ENCODE measurements around the gene CENATAC. TPM values are rescaled to one million over a fixed set of nuclear protein-coding genes. Genes with fewer than 3 reads are reported as not detected.
"Not testable (repeated sequence)": the region's sequence is repeated elsewhere in the genome, so short reads cannot be mapped to it uniquely, and the experiment has no call there.

CENATAC gene, protein sequence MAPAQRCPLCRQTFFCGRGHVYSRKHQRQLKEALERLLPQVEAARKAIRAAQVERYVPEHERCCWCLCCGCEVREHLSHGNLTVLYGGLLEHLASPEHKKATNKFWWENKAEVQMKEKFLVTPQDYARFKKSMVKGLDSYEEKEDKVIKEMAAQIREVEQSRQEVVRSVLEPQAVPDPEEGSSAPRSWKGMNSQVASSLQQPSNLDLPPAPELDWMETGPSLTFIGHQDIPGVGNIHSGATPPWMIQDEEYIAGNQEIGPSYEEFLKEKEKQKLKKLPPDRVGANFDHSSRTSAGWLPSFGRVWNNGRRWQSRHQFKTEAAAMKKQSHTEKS
- total RNA-seq (100 to 1,000 TPM; 116 TPM), total RNA-seq (84.9 to 86.3 reads per million in 2 donors)

DNA sequence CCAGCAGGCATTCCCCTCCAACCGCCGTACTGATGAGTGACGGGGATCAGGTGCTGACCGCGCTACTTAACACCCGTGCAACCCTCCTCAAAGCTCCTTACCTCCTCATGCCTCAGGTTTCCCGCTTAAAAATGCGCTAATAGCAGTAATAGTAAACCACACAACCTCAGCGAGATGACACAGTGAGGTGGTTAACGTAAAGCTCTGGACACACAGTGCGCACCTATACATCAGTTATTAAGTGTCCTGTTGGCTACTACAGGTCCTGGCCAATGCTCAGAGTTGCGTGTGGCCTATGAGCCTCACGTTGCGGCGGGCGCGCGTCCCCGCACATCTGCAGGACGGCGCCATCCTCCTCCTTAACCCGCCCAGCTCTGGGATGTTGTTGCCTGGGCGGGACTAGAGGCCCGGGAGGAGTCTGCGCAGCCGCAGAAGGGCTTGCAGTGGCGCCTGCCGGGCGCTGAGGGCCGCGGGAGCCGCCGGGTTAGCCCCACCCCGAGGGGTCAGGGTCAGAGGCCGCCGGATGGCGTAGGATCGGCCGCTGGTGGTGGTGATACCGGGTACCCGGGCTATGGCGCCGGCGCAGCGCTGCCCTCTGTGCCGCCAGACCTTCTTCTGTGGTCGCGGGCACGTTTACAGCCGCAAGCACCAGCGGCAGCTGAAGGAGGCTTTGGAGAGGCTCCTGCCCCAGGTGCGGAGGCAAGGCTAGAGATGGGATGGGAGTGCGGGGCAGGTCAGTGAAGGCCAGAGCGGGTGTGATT, at the start of gene CENATAC:
Gene CENATAC (plus strand): TSS at position 512 of the 761 bp plus-strand sequence. CDS start 60 bp downstream, at position 572.
- peaks cover 4% of the 10 kb centered on the region for H3K36me3 Mint-ChIP-seq (ENCODE audit: low read depth)
- peaks cover 22% of the 10 kb centered on the region for H3K4me1 Mint-ChIP-seq
- DNase-seq (peak; percentile 93 to 96 (median 95)), ATAC-seq (peak; percentile 95)
- H3K4me3 Mint-ChIP-seq = peak within 1 kb of the TSS; percentile 98
- H3K27me3 Mint-ChIP-seq = no peaks in the 10 kb centered on the region
- H3K27ac Mint-ChIP-seq = peak within 1 kb of the TSS; percentile 98
- no peaks in the 10 kb centered on the region for H3K9me3 ChIP-seq (ENCODE audit: control insufficient read depth, low read length, poor library complexity, severe bottlenecking)

DNA sequence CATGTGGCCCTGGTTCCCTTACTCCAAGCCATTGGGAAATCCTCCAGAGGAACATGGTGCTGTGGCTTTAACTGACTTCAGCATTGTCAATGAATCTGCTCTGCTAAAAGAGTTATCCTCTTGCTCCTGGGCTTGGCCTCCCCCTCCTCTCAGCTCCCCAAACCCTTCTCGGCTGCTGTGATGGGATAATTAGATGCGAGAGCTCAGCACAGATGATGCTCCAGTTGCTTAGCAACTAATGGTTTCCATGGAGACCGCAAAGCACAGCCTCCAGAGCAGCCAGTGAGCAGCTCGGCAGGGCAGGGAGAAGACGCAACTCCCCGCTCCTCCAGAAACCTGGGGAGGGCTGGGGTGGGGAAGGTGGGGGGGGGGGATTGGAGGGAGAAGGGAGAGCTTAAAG, 44.7 kb upstream of the CENATAC start:
- Mint-ChIP-seq H3K4me1 (peaks cover 10% of the 10 kb centered on the region), H3K27ac (no peak overlapping the region), H3K4me3 (no peak overlapping the region), H3K36me3 (ENCODE audit: low read depth) (peaks cover 2% of the 10 kb centered on the region), H3K27me3 (peaks cover 11% of the 10 kb centered on the region)
- DNase-seq = no peak
- H3K9me3 ChIP-seq (ENCODE audit: control insufficient read depth, low read length, poor library complexity, severe bottlenecking) = no peaks in the 10 kb centered on the region
- no peak for ATAC-seq

DNA sequence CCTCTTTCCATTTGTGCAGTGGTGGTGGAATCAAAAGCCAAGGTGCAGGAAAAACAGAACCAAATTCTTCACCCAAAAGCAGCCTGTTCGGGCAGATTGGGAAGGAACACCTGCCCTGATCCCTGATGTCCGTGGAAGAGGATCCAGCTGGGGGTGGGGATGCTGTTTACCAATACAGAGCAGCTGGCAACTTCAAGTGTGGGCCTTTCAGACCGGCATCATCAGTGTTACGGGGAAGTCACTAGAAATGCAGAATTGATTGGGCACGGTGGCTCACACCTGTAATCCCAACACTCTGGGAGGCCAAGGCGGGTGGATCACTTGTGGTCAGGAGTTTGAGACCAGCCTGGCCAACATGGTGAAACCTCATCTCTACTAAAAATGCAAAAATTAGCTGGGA, 44.0 kb upstream of the CENATAC start:
- Mint-ChIP-seq H3K27me3 (peaks cover 10% of the 10 kb centered on the region), H3K4me1 (peaks cover 10% of the 10 kb centered on the region)
- H3K9me3 ChIP-seq (ENCODE audit: control insufficient read depth, low read length, poor library complexity, severe bottlenecking); DNase-seq; ATAC-seq; H3K27ac Mint-ChIP-seq; H3K4me3 Mint-ChIP-seq; H3K36me3 Mint-ChIP-seq (ENCODE audit: low read depth): not testable (repeated sequence)

DNA sequence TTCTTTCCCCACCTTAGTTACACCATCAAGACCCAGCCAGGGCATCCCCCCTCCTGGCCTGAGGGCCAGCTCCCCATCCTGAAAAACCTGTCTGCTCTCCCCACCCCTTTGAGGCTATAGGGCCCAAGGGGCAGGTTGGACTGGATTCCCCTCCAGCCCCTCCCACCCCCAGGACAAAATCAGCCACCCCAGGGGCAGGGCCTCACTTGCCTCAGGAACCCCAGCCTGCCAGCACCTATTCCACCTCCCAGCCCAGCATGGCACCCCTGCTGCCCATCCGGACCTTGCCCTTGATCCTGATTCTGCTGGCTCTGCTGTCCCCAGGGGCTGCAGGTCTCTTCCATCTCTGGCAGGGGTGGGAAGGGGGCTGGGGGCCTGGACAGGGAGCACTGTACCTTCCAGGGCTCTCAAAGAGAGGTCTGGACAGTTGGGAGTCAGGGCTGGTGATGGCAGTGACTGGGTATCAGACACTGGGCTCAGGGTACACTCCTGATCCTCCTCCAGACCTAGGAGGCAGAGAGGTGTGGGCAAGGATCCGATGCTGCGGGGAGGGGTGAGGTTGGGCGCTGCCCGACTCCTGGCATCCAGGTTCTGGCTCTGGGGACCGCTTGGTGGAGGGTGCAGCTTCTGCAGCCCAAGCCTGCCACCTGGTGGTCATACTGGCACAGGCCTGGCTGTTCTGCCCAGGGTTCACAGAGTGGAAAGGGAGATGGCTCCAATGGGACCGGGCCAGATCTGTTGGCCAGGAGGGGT, 41.7 kb upstream of the CENATAC start, which contains the start of gene UPK2:
Gene UPK2 (plus strand): TSS at position 205 of the 753 bp plus-strand sequence. CDS start 53 bp downstream, at position 258.
- Mint-ChIP-seq H3K4me1 (peaks cover 13% of the 10 kb centered on the region), H3K4me3 (peak within 1 kb of the TSS; percentile 55), H3K27ac (no peak within 1 kb of the TSS), H3K36me3 (ENCODE audit: low read depth) (peaks cover 2% of the 10 kb centered on the region), H3K27me3 (peaks cover 12% of the 10 kb centered on the region)
- DNase-seq (peak; percentile 77 to 89 (median 84)), ATAC-seq (peak; percentile 98)
- H3K9me3 ChIP-seq (ENCODE audit: control insufficient read depth, low read length, poor library complexity, severe bottlenecking) = no peaks in the 10 kb centered on the region

DNA sequence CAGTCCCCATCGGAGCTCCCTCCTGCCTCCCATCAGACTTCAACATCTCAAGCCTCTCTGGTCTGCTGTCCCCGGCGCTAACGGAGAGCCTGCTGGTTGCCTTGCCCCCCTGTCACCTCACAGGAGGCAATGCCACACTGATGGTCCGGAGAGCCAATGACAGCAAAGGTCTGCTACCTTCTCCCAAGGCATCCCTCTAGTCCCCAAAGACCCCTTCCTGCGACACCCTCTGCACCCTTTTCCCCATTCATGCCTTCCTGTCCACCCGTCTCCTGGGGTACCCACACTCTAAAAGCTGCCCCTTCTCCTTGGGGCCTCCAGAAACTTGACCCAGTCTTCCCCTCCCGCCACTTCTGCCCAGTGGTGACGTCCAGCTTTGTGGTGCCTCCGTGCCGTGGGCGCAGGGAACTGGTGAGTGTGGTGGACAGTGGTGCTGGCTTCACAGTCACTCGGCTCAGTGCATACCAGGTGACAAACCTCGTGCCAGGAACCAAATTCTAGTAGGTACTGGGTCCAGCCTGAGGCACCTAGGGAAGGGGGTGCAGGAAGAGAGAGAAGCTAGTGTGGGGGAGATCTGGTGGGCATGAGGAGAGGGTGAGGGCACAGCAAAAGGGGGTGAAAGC, 41.0 kb upstream of the CENATAC start:
- peak; percentile 25 for ATAC-seq
- Mint-ChIP-seq H3K27ac (no peak overlapping the region), H3K36me3 (ENCODE audit: low read depth) (no peaks in the 10 kb centered on the region), H3K4me1 (peaks cover 13% of the 10 kb centered on the region), H3K27me3 (peaks cover 10% of the 10 kb centered on the region), H3K4me3 (peak overlapping the region; percentile 55)
- no peak for DNase-seq
- no peaks in the 10 kb centered on the region for H3K9me3 ChIP-seq (ENCODE audit: control insufficient read depth, low read length, poor library complexity, severe bottlenecking)

DNA sequence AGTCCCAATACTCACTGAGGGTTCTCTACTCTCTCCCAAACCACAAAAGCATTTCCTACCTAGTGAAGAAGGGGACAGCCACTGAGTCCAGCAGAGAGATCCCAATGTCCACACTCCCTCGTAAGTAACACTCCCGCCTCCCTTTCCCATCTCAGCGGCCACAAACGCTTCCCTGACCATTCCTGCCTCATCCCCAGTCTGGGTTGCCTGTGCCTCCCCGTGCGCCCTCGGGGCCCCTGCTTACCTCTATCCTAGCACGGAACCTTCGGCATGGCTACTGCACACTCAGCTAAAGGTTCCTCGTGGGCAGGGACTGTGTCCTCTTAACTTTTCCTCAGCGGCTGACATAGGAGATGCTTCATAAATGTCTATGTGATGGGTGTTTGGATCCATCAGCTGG, 40.4 kb upstream of the CENATAC start:
- Mint-ChIP-seq H3K36me3 (ENCODE audit: low read depth) (no peaks in the 10 kb centered on the region), H3K27me3 (peaks cover 10% of the 10 kb centered on the region), H3K4me1 (peaks cover 13% of the 10 kb centered on the region), H3K27ac (no peak overlapping the region), H3K4me3 (no peak overlapping the region)
- no peaks in the 10 kb centered on the region for H3K9me3 ChIP-seq (ENCODE audit: control insufficient read depth, low read length, poor library complexity, severe bottlenecking)
- DNase-seq (no peak), ATAC-seq (no peak)

DNA sequence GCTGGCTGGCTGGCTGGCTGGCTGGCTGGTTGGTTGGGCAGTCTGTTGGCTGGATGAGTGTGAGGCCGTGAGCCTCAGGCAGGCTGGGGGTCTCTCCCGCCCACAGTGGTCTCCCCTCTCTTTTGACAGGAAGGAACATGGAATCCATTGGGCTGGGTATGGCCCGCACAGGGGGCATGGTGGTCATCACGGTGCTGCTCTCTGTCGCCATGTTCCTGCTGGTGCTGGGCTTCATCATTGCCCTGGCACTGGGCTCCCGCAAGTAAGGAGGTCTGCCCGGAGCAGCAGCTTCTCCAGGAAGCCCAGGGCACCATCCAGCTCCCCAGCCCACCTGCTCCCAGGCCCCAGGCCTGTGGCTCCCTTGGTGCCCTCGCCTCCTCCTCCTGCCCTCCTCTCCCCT, 40.0 kb upstream of the CENATAC start:
- Mint-ChIP-seq H3K4me3 (no peak overlapping the region), H3K4me1 (peaks cover 13% of the 10 kb centered on the region), H3K27me3 (peaks cover 10% of the 10 kb centered on the region), H3K27ac (no peak overlapping the region), H3K36me3 (ENCODE audit: low read depth) (no peaks in the 10 kb centered on the region)
- H3K9me3 ChIP-seq (ENCODE audit: control insufficient read depth, low read length, poor library complexity, severe bottlenecking) = no peaks in the 10 kb centered on the region
- DNase-seq (no peak), ATAC-seq (no peak)

DNA sequence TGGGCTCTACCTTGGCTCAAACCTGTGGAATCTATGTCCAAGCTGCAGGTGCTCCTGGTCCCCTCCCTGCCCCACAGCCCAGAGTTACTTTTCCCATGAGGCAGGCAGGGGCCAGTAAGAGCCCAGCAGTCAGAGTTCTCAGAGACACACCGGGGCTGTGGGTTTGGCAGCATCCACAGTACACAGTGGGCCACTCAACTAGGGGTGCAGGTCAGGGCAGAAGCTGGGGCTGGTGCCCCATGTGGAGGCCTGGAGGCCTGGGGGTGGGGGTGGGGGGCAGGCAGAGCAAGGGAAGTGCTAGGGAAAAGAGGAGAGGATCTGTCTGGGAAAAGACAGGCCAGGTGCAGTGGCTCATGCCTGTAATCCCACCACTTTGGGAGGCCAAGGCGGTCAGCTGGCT, 39.4 kb upstream of the CENATAC start:
- DNase-seq = no peak
- no peaks in the 10 kb centered on the region for H3K9me3 ChIP-seq (ENCODE audit: control insufficient read depth, low read length, poor library complexity, severe bottlenecking)
- no peak overlapping the region for H3K4me3 Mint-ChIP-seq

DNA sequence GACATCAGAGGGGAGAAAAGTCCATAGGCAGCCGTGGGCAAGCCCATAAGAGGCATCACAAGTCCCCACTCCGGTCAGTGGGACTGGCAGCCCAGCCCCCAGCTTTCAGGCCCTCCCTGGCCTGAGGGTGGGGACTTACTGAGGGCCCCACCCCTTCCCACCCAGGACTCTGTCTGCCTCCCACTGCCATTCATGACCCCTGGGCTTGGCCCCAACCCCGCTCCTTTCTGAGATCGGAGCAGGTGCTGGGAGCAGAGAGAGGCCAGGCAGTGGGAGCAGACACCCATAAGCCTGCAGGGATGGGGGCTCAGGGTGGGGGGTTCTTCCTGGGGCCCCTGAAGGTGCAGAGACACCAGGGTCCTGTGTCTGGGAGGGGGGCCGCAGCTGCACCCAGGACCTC, 36.7 kb upstream of the CENATAC start:
- no peak overlapping the region for H3K4me3 Mint-ChIP-seq
- DNase-seq (no peak), ATAC-seq (no peak)
- H3K9me3 ChIP-seq (ENCODE audit: control insufficient read depth, low read length, poor library complexity, severe bottlenecking) = no peaks in the 10 kb centered on the region
- no peak overlapping the region for H3K27ac Mint-ChIP-seq
- H3K4me1 Mint-ChIP-seq = peaks cover 9% of the 10 kb centered on the region
- peaks cover 4% of the 10 kb centered on the region for H3K27me3 Mint-ChIP-seq
- no peaks in the 10 kb centered on the region for H3K36me3 Mint-ChIP-seq (ENCODE audit: low read depth)

More for the DNA sequence above, 39.4 kb upstream of the CENATAC start:
- Mint-ChIP-seq H3K4me1 (peaks cover 13% of the 10 kb centered on the region), H3K27ac (no peak overlapping the region), H3K27me3 (peaks cover 10% of the 10 kb centered on the region), H3K36me3 (ENCODE audit: low read depth) (no peaks in the 10 kb centered on the region)
- ATAC-seq = no peak

DNA sequence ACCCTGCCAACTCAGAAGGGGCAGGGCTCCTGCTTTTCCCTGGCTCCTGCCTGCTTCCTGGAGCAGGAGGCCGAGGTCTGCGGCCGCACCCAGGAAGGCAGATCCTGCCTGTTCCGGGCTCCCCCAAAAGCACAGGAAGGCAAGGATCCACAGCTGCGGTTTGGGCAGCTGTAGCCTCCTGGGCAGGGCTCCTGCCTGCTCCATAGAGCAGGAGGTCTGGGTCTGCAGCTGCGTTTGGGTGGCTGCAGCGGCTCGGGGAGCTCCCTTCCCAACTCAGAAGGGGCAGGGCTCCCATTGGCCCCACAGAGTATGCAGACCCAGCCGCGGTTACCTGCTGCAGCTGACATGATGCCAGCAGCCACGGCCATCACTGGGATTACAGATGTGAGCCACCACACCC, 36.3 kb upstream of the CENATAC start:
- no peaks in the 10 kb centered on the region for H3K9me3 ChIP-seq (ENCODE audit: control insufficient read depth, low read length, poor library complexity, severe bottlenecking)
- peaks cover 6% of the 10 kb centered on the region for H3K4me1 Mint-ChIP-seq
- DNase-seq = no peak
- no peak for ATAC-seq
- H3K36me3 Mint-ChIP-seq (ENCODE audit: low read depth) = no peaks in the 10 kb centered on the region
- H3K4me3 Mint-ChIP-seq = no peak overlapping the region
- H3K27ac Mint-ChIP-seq = no peak overlapping the region
- H3K27me3 Mint-ChIP-seq = peaks cover 4% of the 10 kb centered on the region

DNA sequence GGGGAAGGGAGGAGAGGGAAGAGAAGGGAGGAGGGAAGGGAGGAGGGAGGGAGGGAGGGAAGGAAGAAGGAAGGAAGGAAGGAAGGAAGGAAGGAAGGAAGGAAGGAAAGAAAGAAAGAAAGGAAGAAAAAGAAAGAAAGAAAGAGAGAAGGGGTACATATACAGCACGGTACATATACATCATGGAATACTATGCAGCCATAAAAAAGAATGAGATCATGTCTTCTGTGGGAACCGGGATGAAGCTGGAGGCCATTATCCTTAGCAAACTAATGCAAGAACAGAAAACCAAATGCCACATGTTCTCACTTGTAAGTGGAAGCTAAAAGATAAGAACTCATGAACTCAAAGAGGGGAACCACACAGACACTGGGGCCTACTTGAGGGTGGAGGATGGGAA, 28.4 kb upstream of the CENATAC start:
- not testable (repeated sequence) for ATAC-seq, H3K4me1 Mint-ChIP-seq

DNA sequence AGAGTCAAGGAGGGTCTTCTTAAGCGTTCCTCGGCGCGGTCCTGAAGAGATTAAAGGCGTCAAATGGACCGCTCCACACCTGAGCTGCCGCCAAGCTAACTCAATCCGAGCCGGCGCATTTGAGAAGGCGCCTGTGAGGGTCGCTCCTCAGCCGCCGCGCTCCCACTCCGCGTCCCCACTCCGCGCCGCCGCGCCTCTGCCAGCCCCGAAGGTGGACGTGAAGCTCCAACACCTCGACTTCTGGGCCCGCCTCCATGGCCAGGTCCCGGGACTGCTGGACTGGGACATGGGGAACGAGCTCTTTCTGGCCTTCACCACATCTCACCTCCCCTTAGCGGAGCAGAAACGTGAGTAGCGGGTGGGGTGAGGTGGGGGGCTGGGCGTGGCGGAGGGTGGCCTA, 26.3 kb upstream of the CENATAC start, which contains the start of gene FOXR1:
Gene FOXR1 (plus strand): TSS at position 116 of the 400 bp plus-strand sequence. CDS start 171 bp downstream, at position 287.
- H3K9me3 ChIP-seq (ENCODE audit: control insufficient read depth, low read length, poor library complexity, severe bottlenecking) = no peaks in the 10 kb centered on the region
- no peak within 1 kb of the TSS for H3K27ac Mint-ChIP-seq
- ATAC-seq (no peak), DNase-seq (no peak)
- H3K4me3 Mint-ChIP-seq = no peak within 1 kb of the TSS
- H3K36me3 Mint-ChIP-seq (ENCODE audit: low read depth) = peaks cover 8% of the 10 kb centered on the region
- H3K4me1 Mint-ChIP-seq = peaks cover 3% of the 10 kb centered on the region
- H3K27me3 Mint-ChIP-seq = peaks cover 34% of the 10 kb centered on the region

More for the DNA sequence above, 28.4 kb upstream of the CENATAC start:
- peaks cover 18% of the 10 kb centered on the region for H3K27me3 Mint-ChIP-seq
- not testable (repeated sequence) for H3K9me3 ChIP-seq (ENCODE audit: control insufficient read depth, low read length, poor library complexity, severe bottlenecking); DNase-seq; H3K27ac Mint-ChIP-seq; H3K36me3 Mint-ChIP-seq (ENCODE audit: low read depth); H3K4me3 Mint-ChIP-seq

All from T-helper 17 cell (primary cell).